DMS153 treated with DMSO at 0.1 percent for 48 hours (cell line): ENCODE results near the gene SLC25A6.
"Not testable (repeated sequence)": the region's sequence is repeated elsewhere in the genome, so short reads cannot be mapped to it uniquely, and the experiment has no call there.

Source experiments
- DNase-seq: peaks from one replicate; lab custom pipeline; 2025; ENCODE audit not compliant: unreplicated experiment; lab: John Stamatoyannopoulos, UW

The SLC25A6 gene

GRCh38 chrX:1355131-1356046, 36.5 kb downstream of the SLC25A6 start:
- no peak for DNase-seq

- DNase-seq = no peak
These were observed 37.6 kb downstream of the SLC25A6 start for GRCh38 chrX:1354036-1355019.

- no peak for DNase-seq
These were observed 39.8 kb downstream of the SLC25A6 start for GRCh38 chrX:1351981-1352714.

- not testable (repeated sequence) for DNase-seq
These were observed 42.3 kb downstream of the SLC25A6 start for GRCh38 chrX:1349606-1350005.

- no peak for DNase-seq
These were observed 50.2 kb downstream of the SLC25A6 start for GRCh38 chrX:1341545-1342184.

- no peak for DNase-seq
These were observed 54.7 kb downstream of the SLC25A6 start for GRCh38 chrX:1336948-1337779.

- no peak for DNase-seq
These were observed 55.5 kb downstream of the SLC25A6 start, which contains the start of gene IL3RA for GRCh38 chrX:1336331-1336943. Gene IL3RA (plus strand): TSS chrX:1336785. CDS start chrX:1341766, 4,981 bp downstream.
